ENCODE results near the gene HOXA11.

Gene HOXA11

GRCh38 chr7:27180431-27181420, 4.3 kb downstream of the HOXA11 start:
- DNase-seq (ENCODE audit: low spot score), result peak; percentile 12

- peak; percentile 90 for DNase-seq (ENCODE audit: low spot score)
These were observed 5.3 kb downstream of the HOXA11 start for GRCh38 chr7:27179503-27180430.

- peak; percentile 53 for DNase-seq (ENCODE audit: low spot score)
These were observed 6.0 kb downstream of the HOXA11 start for GRCh38 chr7:27179030-27179429.

- DNase-seq (ENCODE audit: low spot score), result peak; percentile 66
These were observed 6.7 kb downstream of the HOXA11 start for GRCh38 chr7:27178366-27178765.

DNA sequence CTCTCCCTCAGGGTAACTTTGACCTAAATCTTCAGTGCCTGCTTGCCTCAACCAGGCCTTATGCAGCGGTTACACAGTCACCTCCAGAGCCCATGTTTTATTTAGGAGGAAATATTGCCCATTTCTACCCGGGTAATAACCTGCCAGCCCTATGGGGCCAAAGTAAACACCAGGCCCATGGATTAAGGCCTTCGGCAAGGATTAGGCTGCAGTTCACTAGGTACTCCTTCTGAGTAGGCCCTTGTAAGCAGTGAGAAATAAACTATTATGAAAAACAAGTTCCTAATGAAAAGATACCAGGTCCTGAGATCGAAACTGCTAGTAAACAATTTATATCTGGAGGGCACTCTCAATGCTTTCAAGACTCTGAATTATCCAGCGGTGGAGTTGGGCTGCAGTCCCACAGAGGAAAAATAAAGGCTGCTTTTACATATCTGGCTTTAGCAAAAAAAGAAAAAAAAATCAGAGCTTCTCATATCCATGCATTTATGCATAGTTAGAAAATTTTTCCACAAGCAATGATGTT, 7.2 kb downstream of the HOXA11 start:
- DNase-seq (ENCODE audit: low spot score), result peak; percentile 32

- DNase-seq (ENCODE audit: low spot score), result peak; percentile 45
These were observed 7.9 kb downstream of the HOXA11 start for GRCh38 chr7:27176962-27177794.

DNA sequence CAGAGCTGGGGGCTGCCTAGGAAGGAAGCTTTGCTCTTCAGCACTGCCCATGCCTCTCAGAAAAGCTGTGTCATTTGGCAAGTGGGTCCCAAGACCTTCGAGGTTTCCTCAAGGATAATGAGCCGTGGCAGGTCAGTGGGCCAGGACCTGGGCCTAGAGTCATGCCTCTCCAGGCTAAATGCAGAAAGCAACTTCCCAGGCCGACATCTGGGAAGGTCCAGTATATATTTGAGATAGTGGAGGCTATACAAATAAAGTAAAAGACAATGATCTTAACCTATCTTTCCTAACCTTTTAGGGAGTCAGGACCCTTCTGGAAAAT, 8.5 kb downstream of the HOXA11 start:
- no peak for DNase-seq (ENCODE audit: low spot score)

GRCh38 chr7:27175626-27176523, 9.2 kb downstream of the HOXA11 start:
- DNase-seq (ENCODE audit: low spot score), result peak; percentile 54

GRCh38 chr7:27174874-27175625, 10.0 kb downstream of the HOXA11 start:
- peak; percentile 90 for DNase-seq (ENCODE audit: low spot score)

- DNase-seq (ENCODE audit: low spot score), result peak; percentile 65
These were observed 10.8 kb downstream of the HOXA11 start, which contains the start of gene HOXA10 for GRCh38 chr7:27173956-27174873. HOXA10 (minus strand) TSS chr7:27174320; CDS start chr7:27174306, 14 bp downstream.

DNA sequence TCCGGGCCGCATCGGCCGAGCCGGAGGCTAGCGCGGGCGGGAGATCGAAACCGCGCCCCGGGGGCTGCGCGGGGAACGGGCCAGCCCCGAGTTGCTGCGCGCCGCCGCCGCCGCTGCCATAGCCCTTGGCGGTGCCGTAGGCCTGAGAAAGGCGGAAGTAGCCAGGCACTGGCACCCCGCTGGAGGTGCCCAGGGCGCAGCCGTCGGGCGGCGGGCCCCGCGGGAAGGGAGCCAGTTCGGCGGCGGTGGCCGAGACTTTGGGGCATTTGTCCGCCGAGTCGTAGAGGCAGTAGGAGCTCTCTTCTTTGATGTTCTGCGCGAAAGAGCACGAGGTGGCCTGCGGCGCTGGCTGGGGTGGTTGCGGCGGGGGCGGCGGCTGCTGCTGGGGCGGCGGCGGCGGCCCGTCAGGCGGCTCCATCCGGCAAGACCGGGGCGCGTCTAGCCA, 11.5 kb downstream of the HOXA11 start:
- DNase-seq (ENCODE audit: low spot score), result peak; percentile 66

DNA sequence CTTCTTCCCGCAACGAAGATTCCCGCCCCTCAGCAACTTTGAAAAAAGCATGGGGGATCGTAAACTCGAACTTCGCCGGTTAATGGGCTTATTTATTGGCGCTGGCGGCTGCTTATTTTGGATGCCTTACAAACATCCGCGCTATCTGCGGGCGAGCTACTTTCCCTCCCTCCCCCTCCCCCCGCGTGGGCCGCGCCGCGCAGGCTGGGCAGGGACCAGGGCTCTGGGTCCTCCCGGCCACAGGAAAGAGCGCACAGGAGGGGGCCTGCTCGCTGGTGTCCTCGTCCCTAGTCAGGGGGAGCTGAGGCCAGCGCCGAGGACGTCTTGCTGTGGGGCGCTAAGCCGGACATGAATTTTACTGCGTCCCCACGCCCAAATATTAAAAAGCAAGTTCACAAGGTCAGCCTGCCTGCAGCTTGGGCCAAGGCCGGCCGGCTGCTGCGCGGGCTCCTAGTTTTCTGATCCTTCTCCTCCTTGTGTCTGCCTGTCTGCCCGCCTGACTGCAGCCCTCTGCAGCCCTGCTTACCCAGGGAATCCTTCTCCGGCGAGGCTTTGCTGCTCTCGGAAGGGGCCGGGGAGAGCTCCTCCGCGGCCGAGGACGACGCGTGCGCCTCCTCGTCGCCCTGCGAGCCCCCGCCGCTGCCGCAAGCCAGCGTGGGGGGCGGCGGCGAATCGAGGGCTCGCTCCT, 12.1 kb downstream of the HOXA11 start:
- DNase-seq (ENCODE audit: low spot score), result peak; percentile 69

DNA sequence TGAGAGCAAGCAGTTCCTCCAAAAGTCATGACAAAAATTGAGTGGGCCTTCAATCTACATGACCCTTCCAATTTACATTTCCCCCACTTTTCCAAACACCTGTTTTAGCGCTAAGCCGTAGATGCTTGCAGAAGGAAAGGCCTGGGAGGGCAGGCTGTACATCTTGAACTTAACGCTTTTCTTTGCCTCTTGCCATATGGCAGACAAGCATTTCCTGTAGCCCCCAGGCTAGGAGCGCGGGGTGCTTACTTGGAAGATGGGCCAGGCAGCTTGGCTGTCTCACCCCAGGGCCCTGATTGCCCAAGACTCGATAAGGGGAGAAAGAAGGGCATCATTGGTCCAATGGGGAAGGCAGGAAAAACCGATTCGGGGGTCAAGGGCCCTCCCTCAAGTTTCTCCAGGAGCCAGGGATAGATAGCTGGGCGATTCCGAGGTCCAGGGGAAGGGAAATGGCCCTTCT, 12.7 kb downstream of the HOXA11 start:
- DNase-seq (ENCODE audit: low spot score), result peak; percentile 64

DNA sequence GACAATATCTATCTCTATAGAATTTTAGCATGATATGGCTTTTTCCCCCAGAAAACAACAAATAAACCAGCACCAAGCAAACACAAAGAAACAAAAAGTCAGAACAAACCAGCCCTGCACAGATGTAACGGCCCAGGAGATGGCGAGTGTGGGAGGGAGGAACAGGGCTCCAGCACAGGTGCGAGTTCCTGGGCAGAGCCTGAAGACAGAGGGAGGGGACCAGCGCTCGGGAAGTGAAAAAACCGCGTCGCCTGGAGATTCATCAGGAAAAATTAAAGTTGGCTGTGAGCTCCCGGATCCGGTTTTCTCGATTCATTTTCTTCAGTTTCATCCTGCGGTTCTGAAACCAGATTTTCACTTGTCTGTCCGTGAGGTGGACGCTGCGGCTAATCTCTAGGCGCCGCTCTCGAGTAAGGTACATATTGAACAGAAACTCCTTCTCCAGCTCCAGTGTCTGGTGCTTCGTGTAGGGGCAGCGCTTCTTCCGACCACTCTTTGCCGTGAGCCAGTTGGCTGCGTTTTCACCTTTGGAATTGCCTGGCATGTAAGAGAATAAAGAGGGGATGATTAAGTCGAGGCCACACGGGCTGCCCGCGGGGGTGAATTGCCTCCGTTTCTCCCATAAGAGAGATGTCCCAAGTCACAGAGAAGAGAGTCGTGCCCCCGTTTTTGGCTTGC, 13.3 kb downstream of the HOXA11 start:
- peak; percentile 77 for DNase-seq (ENCODE audit: low spot score)

GRCh38 chr7:27171325-27171636, 13.8 kb downstream of the HOXA11 start:
- peak; percentile 58 for DNase-seq (ENCODE audit: low spot score)

- peak; percentile 68 for DNase-seq (ENCODE audit: low spot score)
These were observed 14.4 kb downstream of the HOXA11 start for GRCh38 chr7:27170426-27171324.

Data from SW480 (cell line).